Diencephalon (tissue), 1 donor: ENCODE data around the gene LMO3. TPM values are rescaled to one million over a fixed set of nuclear protein-coding genes. Genes with fewer than 3 reads are reported as not detected.

Source experiments
- total RNA-seq: library from RNA; depleted of rRNA; stranded (reverse); fragments of >200 nt; gene quantifications from one replicate; pipeline ENCODE4 v1.2.3, GENCODE V29; 2014

The LMO3 gene
- total RNA-seq: 235 TPM

GRCh38 chr12:16606117-16606200 lies at the start of gene LMO3:
TSS of gene LMO3 (minus strand) at chr12:16606162. CDS start at chr12:16600860, 5,302 bp downstream.

